Ishikawa (cell line): ENCODE measurements around the gene CACNA1E.

ENCODE experiments used
- CEBPB ChIP-seq: IDR thresholded peaks from 2 replicates; pipeline ENCODE4 v1.6.1; 2012
- CREB1 ChIP-seq: IDR thresholded peaks from 2 replicates; pipeline ENCODE4 v1.6.1; 2012; ENCODE audit warnings: low read depth
- EGR1 ChIP-seq: IDR thresholded peaks from 2 replicates; pipeline ENCODE4 v1.6.1; 2012
- EP300 ChIP-seq: IDR thresholded peaks from 2 replicates; pipeline ENCODE4 v1.6.1; 2012; ENCODE audit warnings: borderline replicate concordance
- FOXM1 ChIP-seq: IDR thresholded peaks from 2 replicates; pipeline ENCODE4 v1.6.1; 2012; ENCODE audit warnings: low read depth, borderline replicate concordance
- MAX ChIP-seq: IDR thresholded peaks from 2 replicates; pipeline ENCODE4 v1.6.1; 2012
- NFIC ChIP-seq: IDR thresholded peaks from 2 replicates; pipeline ENCODE4 v1.6.1; 2012
- RAD21 ChIP-seq: IDR thresholded peaks from 2 replicates; pipeline ENCODE4 v1.6.1; 2012; ENCODE audit warnings: low read depth
- REST ChIP-seq: IDR thresholded peaks from 2 replicates; pipeline ENCODE4 v1.6.1; 2012; ENCODE audit warnings: low read depth, mild to moderate bottlenecking
- TCF12 ChIP-seq: IDR thresholded peaks from 2 replicates; pipeline ENCODE4 v1.6.1; 2012; ENCODE audit warnings: low read depth
- TEAD4 ChIP-seq: IDR thresholded peaks from 2 replicates; pipeline ENCODE4 v1.6.1; 2012
- USF1 ChIP-seq: IDR thresholded peaks from 2 replicates; pipeline ENCODE4 v1.6.1; 2012
- YY1 ChIP-seq: IDR thresholded peaks from 2 replicates; pipeline ENCODE4 v1.6.1; 2012; ENCODE audit warnings: low read depth
- ZBTB7A ChIP-seq: IDR thresholded peaks from 2 replicates; pipeline ENCODE4 v1.6.1; 2012; ENCODE audit warnings: low read depth

The CACNA1E gene

GRCh38 chr1:181779343-181779742, 296.0 kb downstream of the CACNA1E start:
- TF ChIP-seq USF1: no peak
- TF ChIP-seq CEBPB: no peak
- no peak for TF ChIP-seq TEAD4
- TF ChIP-seq NFIC: no peak
- TF ChIP-seq CREB1: no peak
- TF ChIP-seq MAX: no peak
- TF ChIP-seq TCF12: no peak
- TF ChIP-seq FOXM1: no peak

GRCh38 chr1:181783208-181783607, 299.9 kb downstream of the CACNA1E start:
- no peak for TF ChIP-seq TCF12

- TF ChIP-seq YY1 (no peak), CEBPB (no peak), FOXM1 (no peak)
Observed at GRCh38 chr1:181784039-181784683, 300.8 kb downstream of the CACNA1E start.

- TF ChIP-seq USF1: no peak
Observed at GRCh38 chr1:181789395-181789794, 306.1 kb downstream of the CACNA1E start.

- TF ChIP-seq EP300 (no peak), TEAD4 (no peak), TCF12 (no peak), MAX (no peak), USF1 (no peak), FOXM1 (no peak), CREB1 (no peak), YY1 (no peak), CEBPB (no peak), REST (no peak), EGR1 (no peak)
Observed at GRCh38 chr1:181791721-181792120, 308.4 kb downstream of the CACNA1E start.

GRCh38 chr1:181793831-181794230, 310.5 kb downstream of the CACNA1E start:
- no peak for TF ChIP-seq CEBPB
- no peak for TF ChIP-seq CREB1
- no peak for TF ChIP-seq TCF12
- TF ChIP-seq RAD21: no peak
- TF ChIP-seq FOXM1: no peak
- no peak for TF ChIP-seq ZBTB7A
- TF ChIP-seq USF1: no peak
- no peak for TF ChIP-seq EP300
- no peak for TF ChIP-seq REST
- TF ChIP-seq NFIC: no peak
- TF ChIP-seq YY1: no peak
- no peak for TF ChIP-seq MAX
- no peak for TF ChIP-seq TEAD4
